HG03520 (cell line): ENCODE data around the gene FAM131A.
A peak's percentile ranks its signal among the peaks of the same experiment; 100 is the strongest.

Experiments used
- ATAC-seq: cut with Tn5 transposase; IDR thresholded peaks from one replicate; pipeline ENCODE4 v1.9.1; 2021; ENCODE audit warnings: mild to moderate bottlenecking, moderate library complexity; ENCODE audit not compliant: unreplicated experiment

Gene FAM131A

GRCh38 chr3:184354754-184355153 lies 17.4 kb downstream of the FAM131A start:
- no peak for ATAC-seq

- ATAC-seq: no peak
These were observed 18.1 kb downstream of the FAM131A start for GRCh38 chr3:184355261-184356040.

- no peak for ATAC-seq
These were observed 20.1 kb downstream of the FAM131A start for GRCh38 chr3:184357248-184358123.

- no peak for ATAC-seq
These were observed 20.8 kb downstream of the FAM131A start for GRCh38 chr3:184358124-184358767.

DNA sequence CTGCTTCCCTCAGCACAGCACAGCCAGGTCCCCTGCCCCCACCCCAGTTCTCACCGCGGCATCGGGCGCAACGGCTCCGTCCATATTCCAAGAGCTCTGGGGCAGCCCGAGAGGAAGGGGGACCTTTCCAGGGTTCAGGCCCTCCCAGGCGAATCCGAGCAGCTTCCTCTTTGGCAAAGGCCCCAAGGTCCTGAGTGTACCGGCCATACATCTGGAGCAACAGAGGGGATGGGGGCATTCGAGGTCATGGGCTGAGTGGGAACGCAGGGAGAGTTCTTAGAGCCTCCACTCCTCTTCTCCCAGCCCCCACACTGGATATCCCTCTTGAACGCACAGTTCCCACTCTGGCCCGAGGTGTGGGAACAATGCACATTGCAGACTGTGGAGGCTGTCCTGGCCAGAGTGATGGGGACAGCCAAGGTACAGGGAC lies 21.5 kb downstream of the FAM131A start:
- ATAC-seq: no peak

- no peak for ATAC-seq
These were observed 22.2 kb downstream of the FAM131A start for GRCh38 chr3:184359610-184360009.

DNA sequence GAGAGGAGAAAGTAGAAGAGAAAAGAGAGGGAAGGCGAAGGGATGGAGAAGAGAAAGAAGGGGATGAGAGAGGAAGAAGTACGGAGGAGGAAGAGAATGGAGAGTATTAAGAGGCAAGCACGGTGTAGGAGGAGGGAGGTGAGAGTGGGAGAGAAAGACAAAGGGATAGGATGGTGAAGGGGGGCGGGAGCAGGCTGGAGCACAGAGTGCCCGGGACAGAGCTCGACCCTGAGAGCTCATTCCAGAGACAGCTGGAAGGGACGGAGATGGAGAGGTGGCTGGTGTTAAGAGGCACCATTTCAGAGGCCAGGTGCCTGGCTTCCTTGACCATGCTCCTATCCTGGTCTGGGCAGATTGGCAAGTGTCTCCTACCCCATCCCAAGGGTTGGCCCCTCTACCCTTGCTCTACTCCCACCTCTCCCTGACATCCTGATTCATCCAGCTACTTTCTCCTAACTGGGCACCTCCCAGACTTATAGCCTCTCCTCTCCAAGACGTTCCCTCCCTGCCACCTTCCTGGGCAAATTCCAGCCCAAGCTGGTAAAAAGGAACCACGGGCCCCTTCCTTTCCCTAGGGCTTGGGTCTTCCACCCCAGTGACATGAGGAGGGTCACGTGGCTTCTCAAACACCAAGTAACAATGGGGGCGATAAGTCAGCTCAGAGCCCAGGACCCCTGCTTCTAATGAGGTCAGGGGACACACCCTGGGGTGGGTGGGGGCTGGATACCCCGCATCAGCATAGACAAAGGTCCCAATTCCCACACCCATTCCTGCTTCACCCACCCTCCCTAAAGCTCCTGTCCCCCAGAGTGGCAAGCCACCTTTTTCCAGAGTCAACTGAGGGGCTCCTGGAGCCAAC lies 22.9 kb downstream of the FAM131A start:
- no peak for ATAC-seq

- peak; percentile 1 for ATAC-seq
These were observed 23.6 kb downstream of the FAM131A start for GRCh38 chr3:184360929-184361531.

DNA sequence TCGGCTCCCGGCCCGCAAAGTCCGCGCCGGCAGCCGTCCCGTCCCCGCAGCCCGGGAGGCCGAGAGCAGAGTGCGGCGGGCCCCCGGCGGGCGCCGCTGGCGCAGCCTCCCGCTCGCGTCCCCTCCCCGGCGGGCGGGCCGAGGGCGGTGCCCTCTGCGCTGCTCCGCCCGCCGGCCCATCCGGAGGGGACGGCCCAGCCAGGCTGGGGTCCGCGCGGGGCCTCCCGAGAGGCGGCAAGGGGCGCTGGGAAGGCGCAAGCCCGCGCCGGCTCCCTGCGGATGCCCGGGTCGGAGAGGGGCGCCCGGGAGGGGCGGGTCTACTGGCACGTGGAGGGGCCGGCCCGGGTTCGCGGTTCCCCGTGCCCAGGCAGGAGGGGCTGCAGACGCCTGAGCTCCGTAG lies 24.1 kb downstream of the FAM131A start, which contains the start of the genes CLCN2 and POLR2H:
CLCN2 (minus strand) TSS at position 74 of the 400 bp plus-strand sequence. CDS start 126 bp downstream, outside the sequence.
POLR2H (plus strand) TSS at position 179 of the 400 bp plus-strand sequence. CDS start 1,783 bp downstream, outside the sequence.
- peak; percentile 28 for ATAC-seq

DNA sequence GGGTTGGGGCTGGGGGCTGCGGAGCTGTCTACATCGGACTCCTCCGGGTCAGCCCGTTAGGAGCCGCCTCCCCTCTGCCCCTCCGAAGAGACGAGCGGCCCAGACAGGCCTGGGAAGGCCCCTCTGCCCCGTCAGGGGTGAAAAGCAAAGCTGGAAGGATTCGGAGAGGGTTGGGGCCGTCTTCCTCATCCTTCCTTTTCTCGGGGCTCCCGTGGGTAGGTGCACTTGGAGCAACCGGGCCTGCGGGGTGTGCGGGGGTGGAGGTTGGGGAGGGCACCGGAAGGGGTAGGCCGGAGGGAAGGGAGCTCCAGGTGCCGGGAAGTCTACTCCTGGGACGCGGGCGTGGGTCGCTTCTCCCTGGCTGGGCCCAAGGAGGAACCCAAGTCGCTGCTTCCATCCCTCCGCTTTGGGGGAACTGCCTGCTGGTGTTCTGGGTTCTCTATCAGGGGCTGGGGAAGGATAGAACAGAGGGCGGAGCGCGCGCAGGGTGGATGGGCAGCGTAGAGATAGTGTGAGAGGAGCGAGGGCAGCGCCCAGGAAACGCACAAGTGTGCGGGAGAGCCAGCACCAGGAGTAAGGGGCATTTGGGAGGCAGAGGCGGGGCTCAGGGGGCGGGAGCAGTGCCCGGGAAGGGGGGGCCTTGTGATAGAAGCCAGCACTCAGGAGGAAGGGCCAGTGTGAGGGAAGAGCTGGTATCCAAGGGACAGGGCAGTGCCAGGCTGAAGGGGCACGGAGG lies 24.7 kb downstream of the FAM131A start:
- ATAC-seq: no peak

GRCh38 chr3:184362668-184363546 lies 25.5 kb downstream of the FAM131A start:
- peak; percentile 87 for ATAC-seq

DNA sequence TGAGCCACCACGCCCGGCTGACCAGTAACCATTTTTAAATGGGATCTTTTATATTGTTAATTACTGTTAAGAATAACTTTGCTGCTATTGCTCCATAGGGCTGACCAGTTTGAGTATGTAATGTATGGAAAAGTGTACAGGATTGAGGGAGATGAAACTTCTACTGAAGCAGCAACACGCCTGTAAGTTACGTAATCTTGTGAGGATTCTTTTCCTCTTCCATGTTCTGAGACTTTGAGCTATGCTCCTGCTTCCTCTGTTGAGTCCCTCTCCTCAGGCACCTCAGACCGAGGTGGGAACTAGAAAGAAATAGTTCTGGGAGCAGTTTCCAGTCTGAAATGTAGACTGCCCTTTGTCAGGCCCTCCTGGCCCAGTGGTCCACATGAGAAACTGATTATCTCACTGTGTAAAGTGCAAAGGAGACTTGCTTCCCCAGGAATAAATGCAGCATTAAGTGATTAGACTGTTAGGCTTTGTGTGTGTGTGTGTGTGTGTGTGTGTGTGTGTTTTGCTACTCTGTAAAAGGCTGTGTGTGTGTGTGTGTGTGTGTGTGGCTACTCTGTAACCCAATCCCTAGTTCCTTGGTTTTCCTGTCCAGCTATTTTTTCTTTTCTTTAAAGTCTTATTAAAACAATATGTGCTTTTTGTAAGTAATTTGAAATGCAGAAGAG lies 29.4 kb downstream of the FAM131A start:
- ATAC-seq: no peak

- no peak for ATAC-seq
These were observed 30.7 kb downstream of the FAM131A start for GRCh38 chr3:184368116-184368515.

DNA sequence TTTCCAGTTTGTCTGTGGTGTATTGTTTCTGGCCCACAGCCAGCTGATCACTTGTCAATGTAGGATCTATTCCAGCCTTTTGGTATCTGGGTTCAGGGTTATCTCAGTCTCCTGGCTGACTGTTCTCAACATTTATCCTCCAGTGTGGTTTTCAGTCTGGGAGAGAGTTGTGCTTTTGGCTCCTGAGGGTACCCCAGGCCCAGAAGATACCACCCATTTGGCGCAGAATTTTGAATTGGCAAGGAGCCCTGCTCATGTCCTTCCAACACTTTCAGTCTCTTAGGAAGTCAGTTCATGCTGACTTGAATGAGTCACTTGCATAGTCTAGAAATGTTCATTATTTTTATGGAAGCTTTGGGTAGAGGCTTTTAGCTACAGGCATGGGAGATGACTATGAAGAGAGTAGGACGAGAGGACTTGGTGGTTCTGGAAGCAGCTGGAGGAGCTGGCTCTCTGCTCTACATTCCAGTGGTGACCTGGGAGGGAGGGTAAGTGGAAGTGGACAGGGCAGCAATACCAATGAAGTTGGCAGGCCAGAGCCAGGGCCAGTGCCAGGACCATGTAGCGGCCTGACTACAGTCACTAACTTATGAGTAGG lies 31.3 kb downstream of the FAM131A start:
- ATAC-seq: no peak

DNA sequence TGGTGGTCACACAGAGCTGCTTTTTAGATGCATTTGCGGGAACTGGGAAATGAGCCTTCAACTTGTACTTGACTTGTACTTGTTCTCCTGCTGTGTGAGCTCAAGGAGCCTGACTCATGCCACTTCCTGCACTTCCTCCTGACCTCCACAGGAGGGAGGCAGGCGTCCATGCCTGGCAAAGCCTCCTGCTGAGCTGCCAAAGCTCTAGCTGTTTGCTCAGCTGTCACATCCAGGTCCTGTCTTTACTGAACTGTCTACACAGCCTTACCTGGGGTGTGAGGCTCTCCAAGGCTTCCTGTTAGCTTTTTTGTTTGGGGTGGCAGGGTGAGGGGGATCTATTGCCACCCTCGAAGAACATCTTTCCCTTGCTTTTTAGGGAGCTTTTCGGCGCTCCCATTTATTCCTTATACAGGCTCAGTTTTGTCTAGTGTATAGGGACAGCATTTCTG lies 34.2 kb downstream of the FAM131A start:
- peak; percentile 53 for ATAC-seq

DNA sequence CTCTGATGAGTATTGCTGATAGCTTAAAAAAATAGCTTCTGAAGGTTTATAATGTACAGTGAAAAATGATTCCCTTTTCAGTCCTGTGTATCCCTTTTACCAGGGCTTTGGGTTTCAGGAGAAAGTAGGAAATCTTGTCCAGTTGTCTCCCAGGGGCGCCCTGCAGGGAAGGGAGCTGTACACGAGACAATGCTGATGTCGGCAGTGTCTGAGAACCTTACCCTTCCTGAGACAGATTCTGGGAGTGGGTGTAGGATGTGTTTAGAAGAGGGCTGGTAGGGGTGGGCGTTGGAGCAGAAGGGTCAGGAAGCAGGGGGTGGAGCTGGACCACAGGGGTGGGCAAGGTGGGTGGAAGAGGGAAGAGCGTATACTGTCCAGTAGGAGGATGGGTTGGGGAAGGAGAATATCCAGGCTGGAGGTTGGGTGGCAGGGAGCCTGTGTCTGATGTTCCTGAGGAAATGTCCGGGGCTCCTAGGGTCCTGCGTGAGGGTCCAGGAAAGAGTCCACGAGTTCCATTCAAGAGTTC lies 35.0 kb downstream of the FAM131A start:
- no peak for ATAC-seq

GRCh38 chr3:184372911-184373310 lies 35.5 kb downstream of the FAM131A start:
- no peak for ATAC-seq
